Skeletal muscle tissue (tissue), 4 donors: ENCODE results near the gene MAGI2. TPM values are rescaled to one million over a fixed set of nuclear protein-coding genes. Genes with fewer than 3 reads are reported as not detected.

Source experiments
- H3K27ac ChIP-seq: one replicate; pipeline ENCODE4 v1.7.0; 2013; ENCODE audit warnings: mild to moderate bottlenecking, low read depth, low read length, inconsistent platforms
- H3K27me3 ChIP-seq, 3 donors: one replicate each; pipeline ENCODE4 v1.7.0; 2013; ENCODE audit warnings: low read length in 3 of 3; ENCODE audit not compliant: control insufficient read depth in 3 of 3, insufficient read depth in 3 of 3
- H3K36me3 ChIP-seq, 3 donors: one replicate each; pipeline ENCODE4 v1.7.0; 2013; ENCODE audit warnings: low read length in 3 of 3; ENCODE audit not compliant: control insufficient read depth in 3 of 3, insufficient read depth in 3 of 3
- H3K4me1 ChIP-seq, 3 donors: one replicate each; pipeline ENCODE4 v1.7.0; 2013; ENCODE audit warnings: low read length in 3 of 3, mild to moderate bottlenecking in 3 of 3; ENCODE audit not compliant: control insufficient read depth in 3 of 3, insufficient read depth in 3 of 3
- H3K4me3 ChIP-seq, 3 donors: one replicate each; pipeline ENCODE4 v1.7.0; 2013; ENCODE audit warnings: low read length in 3 of 3
- H3K9ac ChIP-seq, 3 donors: one replicate each; pipeline ENCODE4 v1.7.0; 2013; ENCODE audit warnings: low read length in 3 of 3, mild to moderate bottlenecking in 3 of 3, moderate library complexity in 2 of 3, low read depth in 1 of 3
- H3K9me3 ChIP-seq, 3 donors: one replicate each; pipeline ENCODE4 v1.7.0; 2013; ENCODE audit warnings: low read length in 3 of 3; ENCODE audit not compliant: control insufficient read depth in 3 of 3
- total RNA-seq: library from RNA; depleted of rRNA; stranded (reverse); fragments of >200 nt; gene quantifications from one replicate; pipeline ENCODE4 v1.2.3, GENCODE V29; 2014
- donor health status: Osteomylitis.

MAGI2 gene
- total RNA-seq, 1 donor from 2014 or later: 4.2 TPM

- H3K27ac ChIP-seq: no peak overlapping the region
- no peaks in the 10 kb centered on the region for H3K36me3 ChIP-seq
- no peak overlapping the region for H3K9ac ChIP-seq
- no peaks in the 10 kb centered on the region for H3K9me3 ChIP-seq
- H3K27me3 ChIP-seq: no peaks in the 10 kb centered on the region
- no peak overlapping the region for H3K4me3 ChIP-seq
- no peaks in the 10 kb centered on the region for H3K4me1 ChIP-seq
Measured at GRCh38 chr7:78223598-78223997, 1229.9 kb downstream of the MAGI2 start.

DNA sequence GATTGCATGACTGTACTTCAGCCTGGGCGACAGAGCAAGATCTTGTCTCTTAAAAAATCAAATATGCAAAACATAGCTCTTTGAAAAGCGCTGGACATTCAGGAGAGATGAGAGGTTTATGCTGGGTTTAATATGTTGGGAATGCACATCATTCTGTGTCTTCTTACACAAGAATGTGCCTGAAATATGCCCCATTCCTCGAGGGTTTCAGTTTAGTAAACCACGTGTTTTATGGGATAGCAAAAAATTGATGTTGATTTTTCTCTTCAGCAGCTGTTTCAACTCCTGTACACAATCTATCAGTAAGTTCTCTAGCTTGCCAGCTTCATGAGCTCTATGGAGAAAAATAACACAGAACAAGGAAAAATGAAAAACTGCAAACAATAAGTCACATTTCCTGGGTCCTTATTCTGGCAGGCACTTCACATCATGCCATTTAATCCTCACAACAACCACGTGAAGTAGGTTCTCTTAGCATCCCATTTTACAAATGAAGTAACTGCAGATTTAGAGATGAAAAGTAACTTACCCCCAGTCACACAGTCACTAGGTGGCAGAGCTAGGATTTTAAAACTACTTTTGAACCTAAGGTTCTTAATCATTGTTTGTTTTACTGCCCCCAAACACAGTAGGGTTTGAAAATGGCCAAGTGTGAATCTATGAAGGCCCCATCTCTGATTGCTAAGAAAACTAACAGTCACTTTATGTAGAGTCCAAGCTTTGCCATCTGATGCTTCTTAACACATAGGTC, 1231.3 kb downstream of the MAGI2 start:
- no peaks in the 10 kb centered on the region for H3K4me1 ChIP-seq
- H3K9ac ChIP-seq: no peak overlapping the region
- no peak overlapping the region for H3K4me3 ChIP-seq
- no peak overlapping the region for H3K27ac ChIP-seq
- H3K27me3 ChIP-seq: no peaks in the 10 kb centered on the region
- no peaks in the 10 kb centered on the region for H3K36me3 ChIP-seq
- H3K9me3 ChIP-seq: no peaks in the 10 kb centered on the region

- no peaks in the 10 kb centered on the region for H3K9me3 ChIP-seq
- no peaks in the 10 kb centered on the region for H3K27me3 ChIP-seq
Measured at GRCh38 chr7:78220754-78221153, 1232.7 kb downstream of the MAGI2 start.

DNA sequence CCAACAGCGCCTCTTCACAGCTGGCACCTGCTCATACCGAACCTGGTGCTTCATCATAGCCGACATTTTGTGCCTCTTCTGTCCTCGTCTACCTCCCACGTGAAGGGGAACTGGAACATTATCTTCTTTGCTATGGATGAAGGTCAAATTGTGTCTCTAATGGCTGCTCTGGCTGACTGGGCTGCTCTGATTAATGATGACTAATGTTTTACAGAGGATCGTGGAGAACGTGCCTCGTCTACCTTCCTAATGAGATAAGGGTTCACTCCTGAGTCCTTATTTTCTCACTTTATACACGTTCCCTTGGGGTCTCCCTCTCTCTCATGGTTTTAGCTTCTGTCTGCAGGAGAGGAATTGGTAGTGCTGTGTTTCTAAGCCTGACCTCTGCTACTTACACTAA, 1234.6 kb downstream of the MAGI2 start:
- H3K9me3 ChIP-seq: no peaks in the 10 kb centered on the region
- H3K36me3 ChIP-seq: no peaks in the 10 kb centered on the region
- H3K9ac ChIP-seq: no peak overlapping the region
- no peak overlapping the region for H3K4me3 ChIP-seq
- H3K4me1 ChIP-seq: no peaks in the 10 kb centered on the region
- H3K27ac ChIP-seq: no peak overlapping the region
- H3K27me3 ChIP-seq: no peaks in the 10 kb centered on the region

More at GRCh38 chr7:78220754-78221153, 1232.7 kb downstream of the MAGI2 start:
- H3K4me3 ChIP-seq: no peak overlapping the region
- no peaks in the 10 kb centered on the region for H3K36me3 ChIP-seq
- H3K27ac ChIP-seq: no peak overlapping the region
- no peak overlapping the region for H3K9ac ChIP-seq
- no peaks in the 10 kb centered on the region for H3K4me1 ChIP-seq

GRCh38 chr7:78218051-78218450, 1235.4 kb downstream of the MAGI2 start:
- no peak overlapping the region for H3K4me3 ChIP-seq
- H3K9me3 ChIP-seq: no peaks in the 10 kb centered on the region
- H3K27ac ChIP-seq: no peak overlapping the region
- no peaks in the 10 kb centered on the region for H3K4me1 ChIP-seq
- H3K27me3 ChIP-seq: no peaks in the 10 kb centered on the region
- no peak overlapping the region for H3K9ac ChIP-seq
- H3K36me3 ChIP-seq: no peaks in the 10 kb centered on the region

DNA sequence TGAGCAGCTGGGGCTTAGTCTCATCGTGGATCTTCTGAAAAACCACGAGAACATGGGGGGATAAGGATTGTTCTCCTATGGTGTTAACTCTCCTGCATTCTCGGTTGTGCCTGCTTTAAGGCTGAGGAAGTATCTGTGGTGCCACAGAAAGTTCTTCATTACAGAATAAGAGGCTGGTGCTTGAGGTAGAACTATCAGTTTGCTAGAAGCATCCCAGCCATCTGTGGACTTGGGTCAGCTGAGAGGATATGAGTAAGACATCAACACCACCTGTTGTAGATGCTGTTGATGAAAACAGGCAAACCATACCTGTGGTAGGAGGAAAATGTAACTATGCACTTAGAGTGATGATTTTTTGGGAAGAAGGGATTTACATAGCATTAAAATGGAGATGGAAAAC, 1238.3 kb downstream of the MAGI2 start:
- Histone ChIP-seq H3K4me1 (no peaks in the 10 kb centered on the region), H3K9ac (no peak overlapping the region), H3K27ac (no peak overlapping the region), H3K36me3 (no peaks in the 10 kb centered on the region), H3K4me3 (no peak overlapping the region), H3K27me3 (no peaks in the 10 kb centered on the region), H3K9me3 (no peaks in the 10 kb centered on the region)

GRCh38 chr7:78213402-78213801, 1240.1 kb downstream of the MAGI2 start:
- Histone ChIP-seq H3K27me3 (no peaks in the 10 kb centered on the region), H3K36me3 (no peaks in the 10 kb centered on the region), H3K4me3 (no peak overlapping the region), H3K4me1 (no peaks in the 10 kb centered on the region), H3K9ac (no peak overlapping the region), H3K9me3 (no peaks in the 10 kb centered on the region), H3K27ac (no peak overlapping the region)

GRCh38 chr7:78212476-78213060, 1240.9 kb downstream of the MAGI2 start:
- Histone ChIP-seq H3K27me3 (no peaks in the 10 kb centered on the region), H3K4me1 (no peaks in the 10 kb centered on the region), H3K4me3 (no peak overlapping the region), H3K27ac (no peak overlapping the region), H3K9me3 (no peaks in the 10 kb centered on the region), H3K36me3 (no peaks in the 10 kb centered on the region), H3K9ac (no peak overlapping the region)

GRCh38 chr7:78207269-78207668, 1246.2 kb downstream of the MAGI2 start:
- H3K27ac ChIP-seq: no peak overlapping the region
- H3K4me1 ChIP-seq: no peaks in the 10 kb centered on the region
- H3K4me3 ChIP-seq: no peak overlapping the region
- no peaks in the 10 kb centered on the region for H3K27me3 ChIP-seq
- no peaks in the 10 kb centered on the region for H3K9me3 ChIP-seq
- no peak overlapping the region for H3K9ac ChIP-seq
- H3K36me3 ChIP-seq: no peaks in the 10 kb centered on the region

- no peak overlapping the region for H3K27ac ChIP-seq
- H3K9me3 ChIP-seq: no peaks in the 10 kb centered on the region
- no peak overlapping the region for H3K9ac ChIP-seq
- H3K27me3 ChIP-seq: no peaks in the 10 kb centered on the region
- H3K36me3 ChIP-seq: no peaks in the 10 kb centered on the region
- H3K4me3 ChIP-seq: no peak overlapping the region
- no peaks in the 10 kb centered on the region for H3K4me1 ChIP-seq
Measured at GRCh38 chr7:78206769-78207168, 1246.7 kb downstream of the MAGI2 start.
